GM12874 (cell line): Measurements from ENCODE around the gene BCCIP.

Experiments
- CTCF ChIP-seq: IDR thresholded peaks from 2 replicates; pipeline ENCODE4 v1.5.1; 2011; ENCODE audit warnings: low read depth, mild to moderate bottlenecking, control low read depth, low read length, moderate library complexity; ENCODE audit not compliant: insufficient read depth

BCCIP gene

GRCh38 chr10:125878957-125879835 is 55.9 kb downstream of the BCCIP start:
- no peak for TF ChIP-seq CTCF

- TF ChIP-seq CTCF = no peak
Measured at GRCh38 chr10:125880719-125881118, 57.4 kb downstream of the BCCIP start.

GRCh38 chr10:125881192-125881591 is 57.8 kb downstream of the BCCIP start, which contains the start of gene DHX32:
DHX32 (minus strand) TSS chr10:125881292; CDS start chr10:125880824, 468 bp downstream.
- TF ChIP-seq CTCF = no peak

- TF ChIP-seq CTCF = no peak
Measured at GRCh38 chr10:125882596-125882995, 59.2 kb downstream of the BCCIP start.

GRCh38 chr10:125883211-125883610 is 59.9 kb downstream of the BCCIP start:
- TF ChIP-seq CTCF = no peak
